ENCODE results near the gene KRTAP16-1. TPM values are rescaled to one million over a fixed set of nuclear protein-coding genes. Genes with fewer than 3 reads are reported as not detected.

Gene KRTAP16-1
- total and polyA plus RNA-seq, 2 of the 8 experiments (the other 6 are each of a cell fraction or from before 2014, with no cell fraction given), result not detected

DNA sequence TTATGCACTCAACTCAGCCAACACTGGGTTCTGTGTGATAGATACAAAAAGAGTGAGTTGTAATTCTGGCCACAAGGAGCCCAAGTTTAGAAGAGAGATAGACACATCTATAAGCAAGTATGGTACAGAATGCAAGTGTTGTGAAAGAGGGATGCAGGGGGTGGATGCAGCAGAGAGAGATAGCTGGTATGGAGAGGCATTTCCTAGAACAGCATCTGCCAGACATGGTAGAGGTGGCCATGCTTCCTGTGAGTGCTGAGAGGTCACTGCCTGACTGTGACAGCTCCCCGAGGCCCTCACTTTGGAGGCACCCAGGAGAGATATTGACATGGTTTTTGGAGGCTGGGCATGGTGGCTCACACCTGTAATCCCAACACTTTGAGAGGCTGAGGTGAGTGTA is 2.0 kb upstream of the KRTAP16-1 start:
- no peak overlapping the region for H3K14ac ChIP-seq (ENCODE audit: insufficient read length)
- ChIA-PET POLR2A (ENCODE audit: partially characterized antibody) (no interaction called here), CTCF (ENCODE audit: partially characterized antibody) (no interaction called here)
- H3K9ac ChIP-seq (replicated peaks in 1 of 4; ENCODE audit: extremely low read depth in 1 of 4, low read depth in 3 of 4, low read length in 3 of 4), result no peak overlapping the region
- no peak overlapping the region for H3K23ac ChIP-seq (ENCODE audit: insufficient read length)
- no peak overlapping the region for H4K5ac ChIP-seq (ENCODE audit: insufficient read length, low read depth, low read length)
- no peak overlapping the region for H2BK5ac ChIP-seq (ENCODE audit: low read depth, low read length)
- no peaks in the 10 kb centered on the region for H3K79me2 ChIP-seq (ENCODE audit: control insufficient read depth in 1 of 2, insufficient read depth in 2 of 2, low read length in 2 of 2)
- no peak overlapping the region for H2AK5ac ChIP-seq (ENCODE audit: low read depth, low read length)
- H3K56ac ChIP-seq (replicated peaks; ENCODE audit: insufficient read length, low read depth, low read length), result no peak overlapping the region
- no peak overlapping the region for H4K91ac ChIP-seq (replicated peaks; ENCODE audit: insufficient read length, low read length)
- no peak overlapping the region for H2AFZ ChIP-seq (ENCODE audit: low read length)
- H3K9me3 ChIP-seq (ENCODE audit: insufficient read depth in 2 of 2, low read depth in 1 of 2, low read length in 1 of 2), result no peaks in the 10 kb centered on the region
- H3K4me2 ChIP-seq (ENCODE audit: insufficient read depth in 1 of 2, low read depth in 2 of 2, low read length in 2 of 2), result no peak overlapping the region
- no peak overlapping the region for H2BK15ac ChIP-seq (ENCODE audit: low read length)
- no peak overlapping the region for H2BK20ac ChIP-seq (ENCODE audit: low read length)
- DNase-seq (ENCODE audit: low read depth in 1 of 2, low spot score in 2 of 2) (no peak), FAIRE-seq (no peak)
- no peak overlapping the region for H4K8ac ChIP-seq (ENCODE audit: extremely low read depth, insufficient read depth, low read length)
- H3K23me2 ChIP-seq (ENCODE audit: low read depth, low read length), result no peaks in the 10 kb centered on the region
- WGBS, 2 experiments (ENCODE audit: extremely low coverage in 1 of 2, insufficient coverage in 1 of 2, insufficient read length in 1 of 2, insufficient replicate concordance in 2 of 2, low coverage in 1 of 2, low lambda C conversion rate in 2 of 2, missing lambda C conversion rate in 1 of 2), result 92% methylated on average over 1 of the region's 1 CpG; no CpG with 5 or more reads in 1 of the 2 experiments
- H3K4me3 ChIP-seq (ENCODE audit: extremely low read depth in 1 of 4, insufficient read depth in 2 of 4, low read depth in 3 of 4, low read length in 4 of 4), result no peak overlapping the region
- H2BK120ac ChIP-seq (replicated peaks; ENCODE audit: low read depth, low read length), result no peak overlapping the region
- no peak overlapping the region for H3K4ac ChIP-seq (replicated peaks; ENCODE audit: insufficient read length, low read depth, low read length)
- H3K36me3 ChIP-seq (ENCODE audit: control insufficient read depth in 2 of 4, insufficient read depth in 4 of 4, low read length in 3 of 4), result no peaks in the 10 kb centered on the region
- H3K27me3 ChIP-seq (replicated peaks in 1 of 4; ENCODE audit: control insufficient read depth in 3 of 4, extremely low read depth in 1 of 4, insufficient read depth in 3 of 4, low read length in 3 of 4), result no peaks in the 10 kb centered on the region; a peak in 1 of 7 replicates
- TF ChIP-seq, protein P1, sequence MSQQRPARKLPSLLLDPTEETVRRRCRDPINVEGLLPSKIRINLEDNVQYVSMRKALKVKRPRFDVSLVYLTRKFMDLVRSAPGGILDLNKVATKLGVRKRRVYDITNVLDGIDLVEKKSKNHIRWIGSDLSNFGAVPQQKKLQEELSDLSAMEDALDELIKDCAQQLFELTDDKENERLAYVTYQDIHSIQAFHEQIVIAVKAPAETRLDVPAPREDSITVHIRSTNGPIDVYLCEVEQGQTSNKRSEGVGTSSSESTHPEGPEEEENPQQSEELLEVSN (IDR thresholded peaks at IDR 0.05), result no peak
- TF ChIP-seq SIRT6 (IDR thresholded peaks at IDR 0.05; ENCODE audit: low read length), result no peak
- TF ChIP-seq JUN (IDR thresholded peaks at IDR 0.05; ENCODE audit: low read depth, low read length), result no peak
- H4K20me1 ChIP-seq (replicated peaks in 1 of 2; ENCODE audit: control insufficient read depth in 1 of 2, insufficient read depth in 2 of 2, low read length in 2 of 2), result no peaks in the 10 kb centered on the region
- H3K18ac ChIP-seq (ENCODE audit: extremely low read depth, low read length), result no peak overlapping the region
- H2BK12ac ChIP-seq (ENCODE audit: low read depth, low read length), result no peak overlapping the region
- no peaks in the 10 kb centered on the region for H3K79me1 ChIP-seq (ENCODE audit: low read depth, low read length)
- no peak overlapping the region for H3K27ac ChIP-seq (ENCODE audit: low read depth, low read length)
- H3K4me1 ChIP-seq (replicated peaks in 1 of 4; ENCODE audit: control insufficient read depth in 3 of 4, insufficient read depth in 4 of 4, low read length in 3 of 4), result peaks cover 0 to 2% (median 0%) of the 10 kb centered on the region in 4 experiments; a peak in 2 of 7 replicates
